ENCODE measurements around the gene DCD.

The DCD gene

GRCh38 chr12:54605138-54605970, 42.8 kb downstream of the DCD start:
- no peak for DNase-seq

- DNase-seq = no peak
Measured at GRCh38 chr12:54604436-54604835, 43.7 kb downstream of the DCD start.

- DNase-seq = no peak
Measured at GRCh38 chr12:54603872-54604271, 44.3 kb downstream of the DCD start.

- DNase-seq = peak; percentile 68
Measured at GRCh38 chr12:54603173-54603814, 44.9 kb downstream of the DCD start.

- no peak for DNase-seq
Measured at GRCh38 chr12:54602661-54603060, 45.5 kb downstream of the DCD start.

- DNase-seq = no peak
Measured at GRCh38 chr12:54601841-54602240, 46.3 kb downstream of the DCD start.

GRCh38 chr12:54598970-54599369, 49.2 kb downstream of the DCD start:
- no peak for DNase-seq

GRCh38 chr12:54596526-54596946, 51.6 kb downstream of the DCD start:
- peak; percentile 39 for DNase-seq

GRCh38 chr12:54595471-54595870, 52.7 kb downstream of the DCD start:
- no peak for DNase-seq
